GM13976 (cell line): ENCODE data around the gene GRXCR2.
A peak's percentile ranks its signal among the peaks of the same experiment; 100 is the strongest.
"Not testable (repeated sequence)": the region's sequence is repeated elsewhere in the genome, so short reads cannot be mapped to it uniquely, and the experiment has no call there.

Experiments
- DNase-seq: peaks from one replicate; pipeline ENCODE4 v3.0.0; 2012; ENCODE audit warnings: low spot score
- CTCF ChIP-seq: IDR thresholded peaks from 2 replicates; pipeline ENCODE4 v1.5.1; 2012; ENCODE audit warnings: borderline replicate concordance, mild to moderate bottlenecking; ENCODE audit not compliant: insufficient read depth; ENCODE audit errors: extremely low read depth, missing control alignments, control extremely low read depth
- in situ Hi-C: fragments of 300-500 bp; cut with MboI; formaldehyde crosslinking; loops from one replicate; pipeline ENCODE4 v1.12.0; 2022; ENCODE audit warnings: low sequenced_read_pairs, mixed read lengths, inconsistent platforms; ENCODE audit not compliant: unreplicated experiment

The GRXCR2 gene

GRCh38 chr5:145841299-145841698 is 31.5 kb downstream of the GRXCR2 start:
- TF ChIP-seq CTCF, result no peak
- in situ Hi-C loops, result no loop called here
- no peak for DNase-seq

- in situ Hi-C loops, result no loop called here
- DNase-seq, result no peak
- no peak for TF ChIP-seq CTCF
These were observed 32.2 kb downstream of the GRXCR2 start for GRCh38 chr5:145840458-145841132.

- no peak for TF ChIP-seq CTCF
- DNase-seq, result no peak
- in situ Hi-C loops, result no loop called here
These were observed 34.5 kb downstream of the GRXCR2 start for GRCh38 chr5:145838276-145838675.

- in situ Hi-C loops, DNase-seq: not testable (repeated sequence)
These were observed 36.6 kb downstream of the GRXCR2 start for GRCh38 chr5:145836241-145836640.

- TF ChIP-seq CTCF, result no peak
- in situ Hi-C loops, result no loop called here
- DNase-seq, result no peak
These were observed 37.0 kb downstream of the GRXCR2 start for GRCh38 chr5:145835848-145836239.

GRCh38 chr5:145834917-145835847 is 37.6 kb downstream of the GRXCR2 start, which contains the start of gene PRELID2:
TSS of gene PRELID2 (minus strand) at chr5:145835342. CDS start at chr5:145835251, 91 bp downstream.
- no peak for TF ChIP-seq CTCF
- peak; percentile 69 for DNase-seq
- in situ Hi-C loops, result no loop called here

- no peak for TF ChIP-seq CTCF
- in situ Hi-C loops, result no loop called here
- DNase-seq, result peak; percentile 9
These were observed 38.3 kb downstream of the GRXCR2 start for GRCh38 chr5:145834554-145834916.
